NOMO-1 treated with DMSO at 0.1 percent for 48 hours (cell line): ENCODE measurements around the gene RSU1.
"Not testable (repeated sequence)": the region's sequence is repeated elsewhere in the genome, so short reads cannot be mapped to it uniquely, and the experiment has no call there.

ENCODE experiments used
- DNase-seq: peaks from one replicate; lab custom pipeline; 2025; ENCODE audit not compliant: unreplicated experiment; lab: John Stamatoyannopoulos, UW

Gene RSU1

GRCh38 chr10:16788125-16788524 is 29.1 kb downstream of the RSU1 start:
- no peak for DNase-seq

GRCh38 chr10:16787361-16787791 is 29.8 kb downstream of the RSU1 start:
- no peak for DNase-seq

- no peak for DNase-seq
Measured at GRCh38 chr10:16780338-16780880, 36.8 kb downstream of the RSU1 start.

- no peak for DNase-seq
Measured at GRCh38 chr10:16779384-16779915, 37.8 kb downstream of the RSU1 start.

- peak; percentile 61 for DNase-seq
Measured at GRCh38 chr10:16777473-16778370, 39.5 kb downstream of the RSU1 start.

GRCh38 chr10:16776896-16777295 is 40.3 kb downstream of the RSU1 start:
- no peak for DNase-seq

- no peak for DNase-seq
Measured at GRCh38 chr10:16773334-16773733, 43.9 kb downstream of the RSU1 start.

- DNase-seq, result peak; percentile 19
Measured at GRCh38 chr10:16770670-16771069, 46.6 kb downstream of the RSU1 start.

GRCh38 chr10:16770141-16770540 is 47.1 kb downstream of the RSU1 start:
- no peak for DNase-seq

GRCh38 chr10:16769331-16769730 is 47.9 kb downstream of the RSU1 start:
- no peak for DNase-seq

- no peak for DNase-seq
Measured at GRCh38 chr10:16768702-16769101, 48.5 kb downstream of the RSU1 start.

- DNase-seq, result no peak
Measured at GRCh38 chr10:16765509-16766375, 51.5 kb downstream of the RSU1 start.

GRCh38 chr10:16761300-16761699 is 55.9 kb downstream of the RSU1 start:
- no peak for DNase-seq

GRCh38 chr10:16756561-16757221 is 60.5 kb downstream of the RSU1 start:
- DNase-seq, result no peak

GRCh38 chr10:16754765-16755164 is 62.5 kb downstream of the RSU1 start:
- DNase-seq, result no peak

- DNase-seq, result not testable (repeated sequence)
Measured at GRCh38 chr10:16752849-16753248, 64.4 kb downstream of the RSU1 start.

GRCh38 chr10:16752099-16752498 is 65.1 kb downstream of the RSU1 start:
- no peak for DNase-seq

- no peak for DNase-seq
Measured at GRCh38 chr10:16751244-16751643, 66.0 kb downstream of the RSU1 start.

- DNase-seq, result no peak
Measured at GRCh38 chr10:16750461-16750860, 66.8 kb downstream of the RSU1 start.

GRCh38 chr10:16748749-16749148 is 68.5 kb downstream of the RSU1 start:
- DNase-seq, result no peak

GRCh38 chr10:16746856-16747255 is 70.4 kb downstream of the RSU1 start:
- no peak for DNase-seq
